GM20000 (cell line): ENCODE results near the gene MTERF2.

Source experiments
- DNase-seq: peaks from one replicate; pipeline ENCODE4 v3.0.0; 2012; ENCODE audit warnings: low spot score
- TF ChIP-seq, protein P1 (sequence below): IDR thresholded peaks from 2 replicates; pipeline ENCODE4 v1.5.1; 2012; ENCODE audit warnings: mild to moderate bottlenecking, control low read depth; ENCODE audit errors: extremely low read depth, missing control alignments

Gene MTERF2

DNA sequence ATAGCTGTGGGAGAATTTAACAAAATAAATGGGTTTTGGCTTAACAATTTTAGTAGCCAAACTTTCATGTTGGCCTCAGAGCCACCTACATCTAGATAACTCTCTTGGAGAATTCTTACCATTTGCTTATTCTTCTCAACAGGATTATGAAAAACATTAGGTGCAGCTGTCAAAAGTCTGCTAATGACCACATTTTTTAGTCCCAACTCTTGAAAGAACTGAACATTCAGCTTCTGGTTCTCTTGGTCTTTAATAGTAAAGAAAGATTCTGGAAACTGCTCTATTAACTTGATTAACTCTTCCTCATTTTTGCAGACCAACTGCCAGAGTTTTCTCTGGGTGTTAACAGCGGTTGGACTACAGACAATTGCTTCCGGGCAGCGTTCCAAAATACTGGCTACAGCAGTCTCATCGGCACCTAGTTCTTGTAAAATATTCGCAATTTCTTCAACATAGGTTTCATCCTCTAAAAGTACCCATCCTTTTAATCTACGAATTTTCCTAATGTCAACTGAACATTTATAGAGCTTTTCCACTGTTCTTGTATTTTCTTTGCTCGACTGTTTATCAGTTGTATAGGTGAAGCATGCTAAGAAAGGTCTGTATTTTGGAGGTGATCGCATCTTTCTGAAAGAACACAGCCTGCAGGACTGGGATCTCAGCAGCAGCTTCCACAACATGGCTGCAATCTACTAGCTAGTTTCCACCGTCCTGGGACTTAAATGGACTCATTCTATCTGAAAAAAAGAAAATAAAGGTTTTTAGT is 8.7 kb downstream of the MTERF2 start:
- no peak for DNase-seq
- TF ChIP-seq, protein P1, sequence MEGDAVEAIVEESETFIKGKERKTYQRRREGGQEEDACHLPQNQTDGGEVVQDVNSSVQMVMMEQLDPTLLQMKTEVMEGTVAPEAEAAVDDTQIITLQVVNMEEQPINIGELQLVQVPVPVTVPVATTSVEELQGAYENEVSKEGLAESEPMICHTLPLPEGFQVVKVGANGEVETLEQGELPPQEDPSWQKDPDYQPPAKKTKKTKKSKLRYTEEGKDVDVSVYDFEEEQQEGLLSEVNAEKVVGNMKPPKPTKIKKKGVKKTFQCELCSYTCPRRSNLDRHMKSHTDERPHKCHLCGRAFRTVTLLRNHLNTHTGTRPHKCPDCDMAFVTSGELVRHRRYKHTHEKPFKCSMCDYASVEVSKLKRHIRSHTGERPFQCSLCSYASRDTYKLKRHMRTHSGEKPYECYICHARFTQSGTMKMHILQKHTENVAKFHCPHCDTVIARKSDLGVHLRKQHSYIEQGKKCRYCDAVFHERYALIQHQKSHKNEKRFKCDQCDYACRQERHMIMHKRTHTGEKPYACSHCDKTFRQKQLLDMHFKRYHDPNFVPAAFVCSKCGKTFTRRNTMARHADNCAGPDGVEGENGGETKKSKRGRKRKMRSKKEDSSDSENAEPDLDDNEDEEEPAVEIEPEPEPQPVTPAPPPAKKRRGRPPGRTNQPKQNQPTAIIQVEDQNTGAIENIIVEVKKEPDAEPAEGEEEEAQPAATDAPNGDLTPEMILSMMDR = no peak

DNA sequence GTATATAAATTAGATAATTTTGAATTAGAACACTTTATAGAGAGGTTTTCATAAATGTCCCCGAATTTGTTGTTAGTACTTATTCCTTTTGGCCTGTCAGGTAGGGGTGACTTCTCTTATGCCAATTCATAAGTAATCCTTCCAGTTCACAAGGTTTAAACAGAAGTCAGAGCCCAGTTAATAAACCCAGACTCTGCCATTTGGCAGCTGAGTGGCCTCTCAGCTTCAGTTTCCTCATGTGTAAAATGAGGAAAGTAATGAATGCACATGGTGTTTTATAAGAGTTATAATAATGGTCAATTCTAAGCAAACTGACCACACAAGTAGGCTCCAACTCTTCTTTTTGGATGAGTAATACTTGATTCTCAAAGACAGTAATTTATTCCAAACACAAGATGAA is 10.3 kb downstream of the MTERF2 start:
- no peak for DNase-seq
- TF ChIP-seq, protein P1 = no peak

DNA sequence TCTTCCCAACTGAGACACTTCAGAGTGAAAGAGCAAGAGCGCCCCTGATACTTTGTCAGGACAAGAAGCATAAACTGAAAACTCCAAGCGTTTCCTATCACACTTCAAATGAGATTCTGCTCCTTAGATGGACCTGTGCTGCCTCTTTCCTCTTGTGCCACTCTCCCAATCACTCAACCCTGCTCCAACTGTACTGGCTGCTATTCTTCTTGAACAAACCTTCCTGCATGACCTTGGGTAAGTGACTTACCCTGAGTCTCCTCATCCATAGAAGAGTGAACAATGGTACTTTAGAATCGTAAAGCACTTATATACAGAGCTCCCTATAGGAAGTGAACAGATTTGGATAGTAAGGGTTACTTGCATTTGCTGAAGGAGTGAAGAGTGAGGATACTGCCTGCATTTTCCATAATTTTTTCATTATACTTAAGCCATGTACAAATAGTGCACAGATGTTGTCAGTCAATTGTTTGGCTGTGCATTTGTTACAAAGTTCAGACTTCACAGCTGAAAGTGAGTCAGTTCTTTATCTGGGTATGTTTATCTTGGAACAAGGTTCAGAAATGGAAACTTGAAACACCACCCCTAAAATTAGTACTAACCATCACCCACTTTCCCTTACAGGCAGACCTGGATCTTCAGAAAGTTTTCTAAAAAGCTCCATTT is 10.8 kb downstream of the MTERF2 start:
- TF ChIP-seq, protein P1 = no peak
- DNase-seq = no peak

DNA sequence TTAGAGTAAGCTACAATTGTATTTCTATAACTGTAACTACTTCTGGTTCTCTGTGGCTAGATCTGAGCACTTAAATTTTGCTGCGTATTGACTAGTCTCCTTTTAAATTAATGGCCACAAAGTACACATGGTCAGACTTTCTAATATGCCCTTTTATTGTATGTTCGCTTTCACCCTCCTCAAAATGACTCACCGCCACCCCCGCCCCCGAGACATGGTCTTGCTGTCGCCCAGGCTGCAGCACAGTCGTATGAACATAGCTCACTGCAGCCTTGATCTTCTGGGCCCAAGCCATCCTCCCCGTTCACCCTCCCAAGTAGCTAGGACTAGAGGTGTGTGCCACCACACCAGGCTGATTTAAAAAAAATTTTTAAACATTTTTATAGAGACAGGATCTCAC is 11.8 kb downstream of the MTERF2 start:
- DNase-seq = no peak
- TF ChIP-seq, protein P1 = no peak

DNA sequence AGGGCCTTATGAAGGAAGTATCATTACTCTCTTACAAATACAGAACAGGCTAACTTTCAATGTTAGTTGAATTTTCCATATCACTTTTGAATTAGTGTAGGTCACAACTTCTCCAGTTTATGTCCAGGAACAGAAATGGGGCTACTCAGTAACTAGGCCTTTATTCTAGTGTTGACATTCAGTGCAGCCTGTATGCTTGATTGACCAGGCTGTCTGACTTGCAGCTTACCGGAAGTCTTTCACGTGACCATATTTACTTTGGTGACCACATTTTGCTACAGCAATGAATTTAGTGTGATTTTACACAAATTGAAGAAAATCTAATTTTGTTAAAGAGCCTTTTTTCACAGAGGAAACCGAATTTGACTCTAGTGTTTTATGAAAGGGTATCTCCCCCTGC is 12.4 kb downstream of the MTERF2 start:
- TF ChIP-seq, protein P1 = no peak
- peak; percentile 35 for DNase-seq

DNA sequence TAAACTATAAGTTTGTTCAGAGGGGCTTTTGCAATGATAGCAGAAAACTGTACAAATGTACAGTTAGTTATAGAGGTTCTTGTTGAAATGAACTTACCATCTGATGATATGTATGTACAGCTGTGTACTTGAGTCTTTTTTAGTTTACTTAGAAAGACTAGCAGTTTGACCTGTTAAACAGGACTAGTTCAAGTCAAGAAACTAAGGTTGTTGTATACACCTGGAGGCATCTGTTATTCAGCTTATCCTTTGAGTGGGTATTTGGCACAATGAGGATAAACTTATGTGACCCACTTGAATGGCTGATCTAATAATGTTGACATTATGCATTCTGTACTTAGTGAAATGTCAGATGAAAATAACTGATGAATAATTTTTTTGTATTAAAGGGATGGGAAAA is 13.4 kb downstream of the MTERF2 start:
- DNase-seq = no peak

DNA sequence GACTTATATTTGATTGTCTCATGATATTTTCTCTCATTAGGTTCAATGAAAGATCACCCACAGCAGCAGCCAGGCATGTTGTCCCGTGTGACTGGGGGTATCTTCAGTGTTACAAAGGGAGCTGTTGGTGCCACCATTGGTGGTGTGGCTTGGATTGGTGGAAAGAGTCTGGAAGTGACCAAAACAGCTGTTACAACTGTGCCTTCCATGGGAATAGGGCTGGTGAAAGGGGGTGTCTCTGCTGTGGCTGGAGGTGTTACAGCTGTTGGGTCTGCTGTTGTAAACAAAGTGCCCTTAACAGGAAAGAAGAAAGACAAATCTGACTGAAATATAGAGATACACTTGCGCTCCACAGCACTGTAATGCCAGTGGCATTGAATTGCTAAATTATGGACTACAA is 15.9 kb downstream of the MTERF2 start:
- TF ChIP-seq, protein P1 = no peak
- DNase-seq = no peak

More for the DNA sequence above, 13.4 kb downstream of the MTERF2 start:
- TF ChIP-seq, protein P1 = no peak
